Astrocyte of the spinal cord (primary cell): ENCODE results near the gene WWOX.

Experiments
- DNase-seq: peaks from one replicate; pipeline ENCODE4 v3.0.0; 2011; ENCODE audit warnings: low read depth, low spot score
- H3K4me3 ChIP-seq: 2 replicates; pipeline ENCODE4 v1.5.1; 2011; ENCODE audit warnings: low read depth, mild to moderate bottlenecking, low read length, moderate library complexity
- in situ Hi-C: cut with HindIII; loops from 2 replicates; pipeline ENCODE4 v1.10.0; 2017; ENCODE audit warnings: low sequenced_read_pairs
- TF ChIP-seq, protein P1 (sequence below): IDR thresholded peaks from 2 replicates; pipeline ENCODE4 v1.5.1; 2012; ENCODE audit warnings: low read depth, mild to moderate bottlenecking, low read length, inconsistent platforms

WWOX gene

GRCh38 chr16:79159261-79160049 is 1060.0 kb downstream of the WWOX start:
- TF ChIP-seq, protein P1, sequence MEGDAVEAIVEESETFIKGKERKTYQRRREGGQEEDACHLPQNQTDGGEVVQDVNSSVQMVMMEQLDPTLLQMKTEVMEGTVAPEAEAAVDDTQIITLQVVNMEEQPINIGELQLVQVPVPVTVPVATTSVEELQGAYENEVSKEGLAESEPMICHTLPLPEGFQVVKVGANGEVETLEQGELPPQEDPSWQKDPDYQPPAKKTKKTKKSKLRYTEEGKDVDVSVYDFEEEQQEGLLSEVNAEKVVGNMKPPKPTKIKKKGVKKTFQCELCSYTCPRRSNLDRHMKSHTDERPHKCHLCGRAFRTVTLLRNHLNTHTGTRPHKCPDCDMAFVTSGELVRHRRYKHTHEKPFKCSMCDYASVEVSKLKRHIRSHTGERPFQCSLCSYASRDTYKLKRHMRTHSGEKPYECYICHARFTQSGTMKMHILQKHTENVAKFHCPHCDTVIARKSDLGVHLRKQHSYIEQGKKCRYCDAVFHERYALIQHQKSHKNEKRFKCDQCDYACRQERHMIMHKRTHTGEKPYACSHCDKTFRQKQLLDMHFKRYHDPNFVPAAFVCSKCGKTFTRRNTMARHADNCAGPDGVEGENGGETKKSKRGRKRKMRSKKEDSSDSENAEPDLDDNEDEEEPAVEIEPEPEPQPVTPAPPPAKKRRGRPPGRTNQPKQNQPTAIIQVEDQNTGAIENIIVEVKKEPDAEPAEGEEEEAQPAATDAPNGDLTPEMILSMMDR, result no peak
- no peak overlapping the region for H3K4me3 ChIP-seq
- in situ Hi-C loops, result no loop called here
- DNase-seq, result no peak

- in situ Hi-C loops, result no loop called here
- no peak overlapping the region for H3K4me3 ChIP-seq
- DNase-seq, result no peak
- TF ChIP-seq, protein P1, result no peak
Measured at GRCh38 chr16:79162977-79163376, 1063.5 kb downstream of the WWOX start.

- no peak for DNase-seq
- TF ChIP-seq, protein P1, result no peak
- H3K4me3 ChIP-seq, result no peak overlapping the region
- in situ Hi-C loops, result no loop called here
Measured at GRCh38 chr16:79163691-79164387, 1064.4 kb downstream of the WWOX start.

DNA sequence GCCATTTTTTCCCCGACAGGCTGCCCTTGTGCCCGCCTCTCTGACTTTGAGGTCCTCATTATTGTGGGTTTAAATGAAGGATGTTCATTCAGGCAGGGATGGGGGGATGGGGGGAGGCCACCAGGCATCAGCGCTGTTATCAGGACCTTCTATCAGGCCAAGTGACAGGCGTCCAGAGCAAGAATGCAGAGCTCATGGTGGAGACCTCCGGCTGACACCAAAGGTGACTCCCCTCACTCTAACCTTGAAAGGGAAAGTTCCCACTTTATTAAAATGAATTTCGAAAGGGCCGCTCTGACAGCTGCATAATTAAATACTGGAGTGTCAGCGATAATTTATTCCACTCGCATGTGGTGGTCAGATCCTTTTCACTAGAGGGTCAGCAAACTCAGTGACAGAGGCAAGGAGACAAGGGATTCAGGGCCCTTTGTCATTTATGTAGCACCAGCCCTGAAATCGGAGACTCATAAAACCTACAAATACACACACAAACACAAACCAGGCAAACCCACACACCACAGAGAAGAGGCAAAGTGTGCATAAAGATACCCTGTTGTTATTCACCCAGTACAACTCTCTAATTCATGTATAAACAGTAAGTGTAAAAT is 1065.0 kb downstream of the WWOX start:
- DNase-seq, result no peak
- TF ChIP-seq, protein P1, result no peak
- in situ Hi-C loops, result no loop called here
- no peak overlapping the region for H3K4me3 ChIP-seq

- in situ Hi-C loops, result no loop called here
- no peak overlapping the region for H3K4me3 ChIP-seq
- TF ChIP-seq, protein P1, result no peak
- no peak for DNase-seq
Measured at GRCh38 chr16:79165079-79165478, 1065.6 kb downstream of the WWOX start.

- no peak overlapping the region for H3K4me3 ChIP-seq
- TF ChIP-seq, protein P1, result no peak
- no peak for DNase-seq
- in situ Hi-C loops, result no loop called here
Measured at GRCh38 chr16:79165506-79165905, 1066.1 kb downstream of the WWOX start.
